Stimulated activated CD8-positive, alpha-beta memory T cell treated with anti-CD3 and anti-CD28 coated beads, Interleukin-7, amount 100 ng/mL, for 24 hours (primary cell): Measurements from ENCODE around the gene REELD1.

Source experiments
- DNase-seq: peaks from one replicate; pipeline ENCODE4 v3.0.0-alpha.2; 2020; ENCODE audit warnings: low read depth

Gene REELD1

GRCh38 chr4:146214238-146214637 lies at the start of gene REELD1:
Gene REELD1 (plus strand): TSS chr4:146214538. CDS start chr4:146216953, 2,415 bp downstream.
- DNase-seq = no peak

DNA sequence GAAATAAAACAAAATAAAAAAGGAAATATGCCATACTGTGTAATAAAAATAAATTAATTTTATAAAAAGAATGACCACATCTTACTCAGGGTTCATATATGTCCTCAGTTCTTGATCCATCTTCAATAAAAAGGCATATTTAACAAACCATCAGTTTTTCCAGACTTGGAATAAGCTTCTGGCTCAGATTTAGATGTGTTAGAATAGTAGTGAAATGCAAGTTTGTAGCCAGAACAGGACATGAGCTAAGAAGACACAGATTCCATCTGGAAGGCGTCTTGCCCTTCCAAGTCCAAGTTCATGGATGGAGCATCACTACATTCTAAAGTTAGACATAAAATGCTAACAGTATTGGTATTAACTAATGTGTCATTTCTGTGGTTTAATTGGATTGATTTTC lies 49.1 kb upstream of the REELD1 start:
- no peak for DNase-seq

- DNase-seq = no peak
Observed at GRCh38 chr4:146165840-146166239, 48.5 kb upstream of the REELD1 start.

DNA sequence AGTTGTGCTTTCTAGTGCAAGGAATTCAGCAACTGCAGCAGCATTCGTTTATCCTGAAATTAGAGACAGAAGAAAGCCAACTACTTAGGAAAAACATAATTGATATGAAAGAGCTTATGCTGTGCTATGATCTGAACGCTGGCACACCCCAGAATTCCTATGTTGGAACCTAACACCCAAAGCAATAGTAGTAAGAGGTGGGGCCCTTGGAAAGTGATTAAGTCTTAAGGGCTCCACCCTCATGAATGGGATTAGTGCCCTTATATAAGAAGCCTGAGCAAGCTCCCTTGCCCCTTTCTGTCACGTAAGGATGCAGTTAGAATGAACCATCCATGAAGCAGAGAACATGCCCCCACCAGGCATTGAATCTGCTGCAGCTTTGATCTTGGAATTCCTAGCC lies 44.2 kb upstream of the REELD1 start:
- no peak for DNase-seq

DNA sequence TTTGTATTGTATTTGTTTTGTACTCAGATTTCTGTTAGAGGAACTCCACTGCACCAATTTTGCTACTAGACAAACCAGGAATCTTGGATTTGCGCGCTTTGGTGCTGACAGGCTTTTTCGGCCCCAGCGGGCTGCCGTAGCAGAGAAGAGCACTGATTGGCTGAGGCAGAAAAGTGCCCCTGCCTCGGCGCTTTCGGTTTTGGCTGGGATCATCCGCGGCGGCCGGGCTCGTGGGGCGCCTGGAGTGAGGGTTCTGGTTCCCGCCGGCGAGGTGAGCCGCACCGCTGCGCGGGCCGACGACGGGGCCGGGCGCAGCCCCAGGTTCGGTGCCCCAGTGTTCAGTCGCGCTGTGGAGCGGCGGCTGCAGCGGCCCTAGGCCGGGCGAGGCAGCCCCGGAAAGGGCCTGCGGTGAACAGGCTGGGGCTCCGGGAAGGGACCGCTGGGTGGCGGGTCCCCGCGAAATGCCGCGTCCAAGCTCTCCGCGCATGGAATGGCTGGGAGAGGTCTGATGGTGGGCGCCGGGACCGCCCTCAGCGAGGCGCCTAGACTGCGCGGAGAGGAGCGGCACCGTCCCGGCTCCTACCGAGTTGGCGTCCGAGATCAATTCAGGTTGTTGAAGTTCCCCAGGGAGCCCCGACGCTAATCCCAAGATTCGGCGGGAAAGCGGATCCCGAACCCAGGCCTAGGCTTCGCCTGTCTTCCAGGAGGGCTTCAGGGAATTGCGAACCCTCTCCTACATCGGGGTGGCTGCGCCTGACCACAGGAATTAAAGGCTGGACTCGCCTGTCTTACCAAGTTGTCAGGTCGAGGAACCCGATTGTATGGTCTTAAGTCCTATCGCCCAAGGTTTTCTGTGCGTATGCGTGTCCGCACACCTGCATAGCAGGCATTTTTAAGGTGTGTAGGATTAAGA lies 38.5 kb upstream of the REELD1 start, which contains the start of gene LSM6:
LSM6 (plus strand) TSS at position 178 of the 913 bp plus-strand sequence. CDS start 7,204 bp downstream, outside the sequence.
- peak; percentile 62 for DNase-seq

GRCh38 chr4:146176891-146177290 lies 37.4 kb upstream of the REELD1 start:
- no peak for DNase-seq

GRCh38 chr4:146178126-146178525 lies 36.2 kb upstream of the REELD1 start:
- DNase-seq = no peak

GRCh38 chr4:146179784-146180370 lies 34.5 kb upstream of the REELD1 start:
- no peak for DNase-seq

DNA sequence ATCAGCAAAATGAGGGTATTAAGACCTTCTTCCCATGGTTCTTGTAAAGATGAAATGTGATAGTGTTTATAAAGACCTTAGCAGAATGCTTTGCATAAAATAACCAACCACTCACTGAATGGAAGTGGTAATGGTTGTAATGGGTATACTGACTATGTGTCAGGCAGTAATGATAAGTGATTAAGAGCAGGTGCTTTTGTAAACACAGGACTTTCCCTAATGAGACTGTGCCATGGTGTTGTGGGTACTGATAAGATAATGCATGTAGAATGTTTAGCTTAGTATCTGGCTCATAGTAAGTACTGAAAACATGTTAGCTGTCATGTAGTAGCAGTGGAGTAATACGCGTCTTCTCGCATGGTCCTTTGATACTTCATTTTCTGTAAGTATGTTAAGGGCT lies 31.9 kb upstream of the REELD1 start:
- DNase-seq = no peak

GRCh38 chr4:146183209-146183608 lies 31.1 kb upstream of the REELD1 start:
- no peak for DNase-seq

DNA sequence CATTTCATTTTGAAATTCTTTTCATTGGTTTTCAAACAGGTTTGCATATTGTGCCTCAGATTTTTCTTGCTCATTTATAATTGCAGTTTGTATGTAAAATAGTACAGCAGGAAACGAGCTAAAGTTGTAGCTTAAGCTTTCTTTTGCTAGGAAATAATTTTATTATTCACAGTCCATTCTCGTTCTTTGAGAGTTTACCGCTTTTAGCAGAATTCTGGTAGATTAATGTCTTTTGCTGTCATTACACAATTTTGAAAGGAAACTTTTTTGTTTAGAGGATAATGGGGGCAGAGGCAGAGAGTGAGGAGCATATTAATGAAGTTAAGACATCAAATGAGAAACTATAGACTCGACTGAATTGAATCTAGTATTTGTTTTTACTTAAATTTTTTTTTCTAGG lies 28.3 kb upstream of the REELD1 start:
- DNase-seq = no peak

DNA sequence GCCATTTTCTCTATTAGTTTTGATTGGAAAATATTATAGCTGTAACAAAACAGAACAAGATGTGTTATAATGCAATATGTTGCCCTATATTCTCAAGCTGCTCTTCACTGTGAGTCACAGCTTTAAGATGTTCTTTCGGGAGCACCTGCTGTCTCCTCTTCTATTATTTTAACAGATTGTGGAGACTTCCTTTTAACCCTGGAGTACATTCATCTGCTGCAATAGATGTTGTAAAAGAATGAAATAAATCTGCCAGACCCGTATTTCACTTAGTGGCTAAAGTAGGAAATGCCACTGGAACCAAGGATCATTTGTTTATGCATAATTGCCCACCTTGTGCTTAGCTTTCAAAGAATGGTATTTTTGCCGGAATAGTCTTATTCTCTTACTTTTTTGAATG lies 27.7 kb upstream of the REELD1 start:
- DNase-seq = no peak

- no peak for DNase-seq
Observed at GRCh38 chr4:146190456-146190855, 23.9 kb upstream of the REELD1 start.

DNA sequence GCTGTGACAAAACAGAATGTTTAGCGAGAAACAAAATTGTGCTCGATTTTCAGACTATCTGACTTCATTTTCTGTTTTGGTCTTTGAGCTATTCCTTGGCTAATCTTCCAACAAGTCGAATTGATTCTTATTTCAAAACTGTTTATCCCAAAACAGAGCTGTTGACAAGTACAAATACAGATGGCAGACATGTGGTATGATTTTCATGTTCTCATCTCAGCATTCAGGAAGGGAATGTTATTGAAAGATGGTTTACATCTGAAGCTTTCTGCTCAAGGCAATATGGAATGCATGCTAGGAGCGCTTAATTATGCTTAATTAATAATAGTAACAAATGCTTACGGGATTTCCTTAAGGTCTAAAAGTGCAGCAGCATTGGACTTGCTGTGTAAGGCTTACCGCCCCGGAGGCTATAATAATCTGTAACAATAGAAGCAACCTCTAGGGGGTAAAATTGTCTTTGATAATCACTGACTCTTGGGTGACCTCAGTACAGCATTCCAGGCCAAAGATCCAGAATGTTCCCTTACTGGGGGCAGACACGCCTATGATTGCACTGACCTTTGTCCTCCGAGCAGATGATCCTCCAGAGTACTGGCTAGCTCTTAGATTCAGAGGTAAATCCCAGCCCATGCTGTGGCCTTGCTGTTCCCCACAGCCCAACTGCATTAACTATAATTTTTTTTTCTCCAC lies 22.4 kb upstream of the REELD1 start:
- DNase-seq = no peak

DNA sequence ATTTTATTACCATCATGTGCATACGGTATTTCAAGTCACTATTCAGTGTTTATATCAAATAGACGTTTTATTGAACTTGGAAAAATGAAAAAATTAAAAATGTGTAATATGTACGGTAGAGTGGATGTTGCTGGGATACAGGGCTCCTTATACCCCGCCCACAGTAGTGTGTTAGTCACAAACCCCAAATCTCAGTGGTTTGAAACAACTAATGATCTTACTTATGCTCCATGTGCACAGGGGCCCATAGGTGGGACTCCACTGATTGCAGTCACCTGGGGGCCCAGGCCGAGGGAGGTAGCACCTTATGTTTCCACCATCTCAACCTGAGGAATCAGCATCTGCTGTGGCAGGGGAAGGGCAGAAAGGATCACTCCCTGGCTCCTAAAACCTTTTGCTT lies 20.7 kb upstream of the REELD1 start:
- DNase-seq = no peak

DNA sequence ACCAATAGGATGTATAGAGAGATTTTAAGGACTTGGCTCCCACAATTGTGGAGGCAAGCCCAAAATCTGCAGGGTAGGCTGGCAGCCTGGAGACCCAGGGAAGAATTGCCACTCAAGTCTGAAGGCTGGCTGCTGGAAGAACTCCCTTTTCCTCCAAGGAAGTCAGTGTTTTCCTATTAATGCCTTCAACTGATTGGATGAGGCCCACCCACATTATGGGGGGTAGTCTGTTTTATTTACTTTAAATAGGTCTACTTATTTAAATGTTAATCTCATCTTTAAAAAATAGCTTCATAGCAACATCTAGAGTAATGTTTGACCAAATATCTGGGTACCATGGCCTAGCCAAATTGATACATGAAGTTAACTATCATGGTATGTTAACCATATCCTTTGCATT lies 20.1 kb upstream of the REELD1 start:
- DNase-seq = no peak

DNA sequence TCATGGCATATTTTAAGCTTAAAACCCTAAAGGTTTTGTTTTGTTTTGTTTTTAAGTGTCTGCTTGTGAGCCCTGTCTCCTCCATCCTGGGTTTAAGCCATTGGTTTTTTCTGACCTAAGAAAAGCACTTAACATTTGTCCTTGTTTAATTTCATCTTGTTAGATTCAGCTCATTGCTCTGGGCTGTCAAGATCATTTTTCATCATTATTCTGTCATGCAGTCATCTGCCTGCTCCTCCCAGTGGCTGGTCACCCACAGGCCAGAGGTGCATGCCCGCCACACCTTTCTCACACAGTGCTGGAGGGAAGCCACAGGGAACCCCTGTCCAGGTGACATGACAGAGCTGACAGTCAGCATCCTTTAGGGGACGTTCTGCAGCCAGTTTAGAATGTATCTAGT lies 11.7 kb upstream of the REELD1 start:
- no peak for DNase-seq

DNA sequence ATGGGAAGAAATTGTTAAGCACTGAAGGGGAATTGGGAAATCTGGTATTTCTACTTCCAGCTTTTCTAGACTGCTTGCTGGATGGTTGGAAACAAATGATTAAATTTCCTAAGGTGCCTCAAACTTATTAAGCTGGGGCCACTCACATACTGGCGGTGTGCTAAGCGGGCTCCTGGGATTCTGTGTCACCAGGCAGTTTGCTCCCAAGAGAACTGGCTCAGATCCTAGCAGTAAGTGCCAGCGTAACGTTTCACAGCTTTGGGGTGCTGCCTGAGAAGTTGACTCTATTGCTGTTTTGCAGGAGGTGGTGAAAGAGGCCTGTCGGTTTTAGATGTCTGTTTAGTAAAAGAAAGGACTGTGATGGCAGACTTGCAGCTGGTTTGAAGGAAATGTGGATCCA lies 6.9 kb upstream of the REELD1 start:
- no peak for DNase-seq

- DNase-seq = no peak
Observed at GRCh38 chr4:146210890-146211289, 3.4 kb upstream of the REELD1 start.

DNA sequence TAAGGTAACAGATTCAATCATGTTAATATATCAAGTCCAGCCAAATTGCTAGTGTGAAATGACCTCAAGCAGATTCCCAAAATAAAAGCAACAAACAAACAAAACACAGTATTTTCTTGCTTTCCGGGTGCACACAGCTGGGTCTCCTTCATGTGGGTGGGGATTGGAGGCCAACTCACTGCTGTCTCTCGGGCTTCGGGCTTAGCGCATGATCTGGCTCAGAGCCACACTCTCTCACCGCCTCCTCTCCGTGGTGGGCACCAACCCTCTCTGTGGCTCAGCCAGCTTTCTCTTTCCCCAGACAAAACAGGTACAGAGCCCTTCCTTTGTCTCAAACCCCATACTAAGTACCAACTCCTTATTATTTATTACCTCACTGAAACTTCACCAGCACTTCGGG lies 2.9 kb upstream of the REELD1 start:
- no peak for DNase-seq

GRCh38 chr4:146212781-146213180 lies 1.6 kb upstream of the REELD1 start:
- DNase-seq = no peak

DNA sequence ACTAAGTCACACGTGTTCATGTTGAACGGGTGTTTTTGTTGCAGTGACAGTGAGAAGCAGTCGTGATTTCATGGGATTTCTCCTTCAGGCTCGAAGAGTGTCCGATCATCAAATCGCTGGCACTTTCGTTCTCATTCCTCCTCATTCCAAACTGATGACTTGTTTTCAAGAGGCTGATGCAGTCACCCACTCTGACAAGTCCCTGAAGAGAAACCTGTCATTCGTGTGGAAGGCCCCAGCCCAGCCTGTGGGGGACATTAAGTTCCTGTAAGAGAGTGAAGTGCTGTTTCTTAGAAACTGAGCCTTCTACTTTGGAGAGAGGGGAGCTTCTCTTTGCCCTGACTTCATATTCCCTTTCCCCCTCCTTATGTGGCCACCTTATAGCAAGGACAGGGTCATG lies 8.0 kb downstream of the REELD1 start:
- DNase-seq = no peak
